Pons (tissue), 1 donor: ENCODE results near the gene POMGNT1.

Source experiments
- DNase-seq: peaks from one replicate; pipeline ENCODE4 v3.0.0-alpha.2; 2016; ENCODE audit warnings: low spot score

POMGNT1 gene

GRCh38 chr1:46183079-46183847 is 15.0 kb downstream of the POMGNT1 start:
- DNase-seq, result peak; percentile 54

GRCh38 chr1:46181343-46182260 is 16.6 kb downstream of the POMGNT1 start:
- no peak for DNase-seq

GRCh38 chr1:46180082-46180616 is 18.1 kb downstream of the POMGNT1 start:
- peak; percentile 57 for DNase-seq

GRCh38 chr1:46179138-46180081 is 18.8 kb downstream of the POMGNT1 start:
- peak; percentile 95 for DNase-seq

GRCh38 chr1:46176211-46176865 is 21.9 kb downstream of the POMGNT1 start, which contains the start of gene P3R3URF:
P3R3URF (minus strand) TSS chr1:46176488; CDS start chr1:46176471, 17 bp downstream.
- no peak for DNase-seq

- DNase-seq, result no peak
Measured at GRCh38 chr1:46175243-46175642, 23.0 kb downstream of the POMGNT1 start.

GRCh38 chr1:46174448-46175231 is 23.6 kb downstream of the POMGNT1 start, which contains the start of gene TSPAN1:
TSPAN1 (plus strand) TSS chr1:46175087; CDS start chr1:46181108, 6,021 bp downstream.
- DNase-seq, result no peak

GRCh38 chr1:46173361-46173856 is 24.8 kb downstream of the POMGNT1 start:
- no peak for DNase-seq

- DNase-seq, result no peak
Measured at GRCh38 chr1:46172321-46172720, 25.9 kb downstream of the POMGNT1 start.

GRCh38 chr1:46171871-46172270 is 26.4 kb downstream of the POMGNT1 start:
- DNase-seq, result no peak

GRCh38 chr1:46171351-46171750 is 26.9 kb downstream of the POMGNT1 start:
- no peak for DNase-seq

- DNase-seq, result no peak
Measured at GRCh38 chr1:46169811-46170454, 28.3 kb downstream of the POMGNT1 start.

- DNase-seq, result no peak
Measured at GRCh38 chr1:46168477-46168876, 29.8 kb downstream of the POMGNT1 start.

GRCh38 chr1:46166521-46167462 is 31.4 kb downstream of the POMGNT1 start:
- DNase-seq, result no peak

- DNase-seq, result no peak
Measured at GRCh38 chr1:46160212-46160611, 38.0 kb downstream of the POMGNT1 start.

- no peak for DNase-seq
Measured at GRCh38 chr1:46159516-46159915, 38.7 kb downstream of the POMGNT1 start.

GRCh38 chr1:46158312-46159281 is 39.6 kb downstream of the POMGNT1 start:
- DNase-seq, result no peak
